ENCODE results near the gene FAM53B.

FAM53B gene

DNA sequence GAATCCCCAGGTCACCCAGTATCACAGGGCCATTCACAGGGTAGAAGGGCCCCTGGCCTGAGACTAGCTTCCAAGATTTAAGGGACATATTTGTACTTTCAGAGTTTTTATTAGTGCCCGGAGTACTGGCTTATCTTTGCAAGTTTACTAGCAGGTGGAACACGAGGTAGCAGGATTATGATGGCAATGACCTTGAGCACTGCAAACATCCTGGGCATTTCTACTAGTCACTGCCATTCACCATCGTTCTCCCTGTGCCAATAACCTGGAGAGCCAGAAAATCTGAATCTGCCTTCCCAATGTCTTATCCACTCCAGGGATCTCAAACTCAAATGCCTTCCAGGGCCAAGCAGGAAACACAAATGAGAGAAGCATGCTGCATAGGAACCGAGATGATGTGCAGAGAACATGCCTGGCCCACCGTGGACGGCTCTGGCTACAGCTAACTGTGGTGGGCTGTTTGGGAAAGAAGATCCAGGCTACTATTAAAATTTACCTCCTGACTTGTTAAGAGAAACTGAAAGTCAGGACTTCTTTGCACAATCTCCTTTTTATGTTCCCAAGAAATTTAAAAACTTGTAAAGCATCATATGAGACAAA is 16.7 kb downstream of the FAM53B start:
- peak; percentile 6 for DNase-seq (ENCODE audit: low spot score)

GRCh38 chr10:124725791-124726190 is 18.4 kb downstream of the FAM53B start:
- no peak for DNase-seq (ENCODE audit: low spot score)

DNA sequence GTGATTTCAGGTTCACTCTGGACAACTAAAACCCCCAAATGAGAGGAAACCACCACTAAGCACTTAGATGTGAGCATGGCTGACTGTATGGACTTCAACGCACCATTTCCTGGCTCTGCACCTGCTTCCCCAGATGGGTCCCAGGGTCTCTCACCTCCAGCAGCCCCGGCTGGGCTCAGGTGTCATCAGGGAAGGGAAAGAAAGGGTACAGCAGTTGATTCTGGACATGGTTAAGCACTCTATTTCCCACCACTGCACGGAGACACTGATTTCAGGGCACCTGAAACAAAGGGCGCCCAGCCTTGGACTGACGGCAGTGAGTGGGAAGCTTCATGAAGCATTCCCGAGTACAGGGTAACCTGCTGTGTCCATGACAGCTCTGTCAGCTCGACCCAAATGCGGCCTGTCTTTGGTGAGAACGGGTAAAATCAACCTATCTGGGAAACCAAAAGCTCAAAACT is 19.0 kb downstream of the FAM53B start:
- no peak for DNase-seq (ENCODE audit: low spot score)

- no peak for DNase-seq (ENCODE audit: low spot score)
These were observed 19.7 kb downstream of the FAM53B start for GRCh38 chr10:124724279-124725027.

DNA sequence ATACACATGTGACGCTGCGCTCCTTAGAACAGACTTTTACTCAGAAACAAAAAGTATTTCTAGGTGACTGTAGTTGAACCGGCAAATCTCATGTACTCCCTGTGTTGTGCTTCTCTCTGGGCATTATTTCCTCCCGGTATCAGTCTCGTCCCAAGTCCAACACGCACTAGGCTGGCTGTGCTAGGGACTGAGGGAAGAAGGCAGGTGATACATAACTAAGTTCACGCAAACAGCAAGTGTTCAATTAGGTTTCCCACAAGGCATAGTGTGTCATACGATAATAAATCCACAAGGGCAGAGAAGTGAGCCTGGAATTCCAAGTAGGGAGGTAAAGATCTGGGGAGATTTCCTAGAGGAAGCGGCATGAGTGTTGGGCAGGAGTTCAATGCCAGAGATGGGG is 20.4 kb downstream of the FAM53B start:
- no peak for DNase-seq (ENCODE audit: low spot score)

DNA sequence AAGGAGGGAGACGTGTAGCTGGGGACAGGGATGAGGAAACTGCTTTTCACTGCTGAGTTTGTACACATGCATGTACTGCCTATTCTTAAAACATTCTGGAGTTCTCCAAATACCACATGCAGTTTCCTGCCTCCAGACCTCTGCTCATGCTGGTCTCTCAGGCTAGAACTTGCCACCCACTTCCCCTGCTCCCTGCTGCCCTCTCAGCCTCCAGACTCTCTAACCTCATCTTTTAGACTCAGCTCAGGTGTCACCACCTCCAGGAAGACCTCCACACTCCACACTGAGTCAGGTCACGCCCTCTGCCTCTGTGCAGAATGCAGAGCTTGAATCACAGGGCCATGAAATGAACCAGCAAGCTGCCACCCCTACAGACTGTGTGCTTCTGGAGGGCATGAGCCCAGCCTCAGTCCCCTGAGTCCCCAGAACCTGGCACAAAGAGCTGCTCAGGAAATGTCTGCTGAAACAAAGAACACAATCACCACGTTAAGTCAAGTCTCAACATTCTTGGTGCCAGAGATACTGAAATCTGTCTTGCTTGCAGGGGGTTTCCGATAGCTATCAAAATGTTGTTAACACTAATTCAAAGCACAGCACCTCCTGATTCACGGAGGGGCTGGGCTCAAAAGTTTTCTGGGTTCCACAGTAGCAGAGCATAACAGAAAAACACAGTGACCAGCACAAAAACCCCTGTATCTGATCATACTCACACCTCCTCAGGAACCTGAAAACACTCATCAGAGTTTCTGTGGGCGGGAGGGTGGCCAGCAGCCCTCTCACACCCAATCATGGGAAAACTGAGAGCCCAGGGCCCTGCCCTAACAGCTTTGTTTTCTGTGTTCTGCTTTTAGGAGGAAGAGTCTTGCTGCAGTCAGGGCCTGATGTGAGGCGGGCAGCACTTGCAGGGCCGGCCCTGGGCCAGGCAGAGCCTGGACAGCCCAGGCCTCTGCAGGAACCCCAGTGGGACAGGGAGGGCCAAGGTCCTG is 21.1 kb downstream of the FAM53B start:
- no peak for DNase-seq (ENCODE audit: low spot score)

GRCh38 chr10:124721330-124722045 is 22.7 kb downstream of the FAM53B start:
- no peak for DNase-seq (ENCODE audit: low spot score)

GRCh38 chr10:124719213-124719851 is 24.8 kb downstream of the FAM53B start:
- no peak for DNase-seq (ENCODE audit: low spot score)

- no peak for DNase-seq (ENCODE audit: low spot score)
These were observed 26.1 kb downstream of the FAM53B start for GRCh38 chr10:124717911-124718741.

DNA sequence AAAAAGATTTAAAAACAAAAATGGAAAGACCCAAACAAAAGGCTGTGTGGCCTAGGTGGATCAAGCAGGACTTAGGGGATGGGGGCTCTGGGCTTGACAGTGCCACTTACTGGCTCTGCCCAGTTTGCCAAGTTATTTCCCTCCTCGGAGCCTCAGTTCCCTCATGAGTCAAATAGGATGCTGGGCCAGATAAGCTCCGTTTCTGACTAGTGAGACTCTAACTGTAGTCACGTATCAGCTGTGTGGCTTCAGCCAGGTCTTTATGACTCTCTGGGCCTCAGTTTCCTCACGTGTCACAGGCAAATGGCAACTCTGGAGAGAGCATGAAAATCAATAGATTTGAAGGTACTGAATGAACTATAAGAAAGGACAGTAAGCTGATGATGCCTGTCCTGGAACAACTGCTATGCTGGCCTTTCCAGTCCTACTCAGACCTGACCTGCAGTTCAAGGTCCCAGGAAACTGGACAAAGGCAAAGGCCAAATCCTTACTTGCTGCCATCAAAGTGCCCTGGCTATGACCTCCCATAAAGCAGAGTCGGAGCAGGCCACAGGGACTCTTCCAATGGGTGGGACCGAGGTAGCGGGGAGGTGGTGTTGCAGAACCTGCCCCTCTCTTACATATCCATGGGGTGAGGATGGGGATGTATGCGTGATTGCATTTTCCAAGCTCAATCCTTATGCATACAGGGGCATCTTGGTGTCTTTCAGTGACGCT is 27.0 kb downstream of the FAM53B start:
- no peak for DNase-seq (ENCODE audit: low spot score)

GRCh38 chr10:124716369-124716768 is 27.8 kb downstream of the FAM53B start:
- no peak for DNase-seq (ENCODE audit: low spot score)

DNA sequence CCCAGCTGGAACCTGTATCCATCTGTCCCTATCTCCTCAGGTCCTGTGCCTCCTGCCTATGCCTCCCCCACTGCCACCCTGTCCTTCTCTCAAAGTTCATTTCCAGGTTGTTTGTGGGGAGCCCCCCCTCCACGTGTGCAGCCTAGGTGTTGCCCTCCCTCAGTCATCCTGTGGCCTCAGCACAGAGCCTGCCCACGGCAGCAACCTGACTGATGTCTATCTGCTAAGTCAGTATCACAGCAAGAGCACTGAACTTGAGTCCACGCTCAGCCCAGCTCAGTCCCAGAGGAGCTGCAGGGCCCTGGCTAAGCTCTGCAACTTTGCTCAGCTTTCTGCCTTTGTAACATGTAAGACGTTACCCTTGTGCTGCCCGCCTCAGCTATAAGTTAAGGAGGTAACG is 28.7 kb downstream of the FAM53B start:
- no peak for DNase-seq (ENCODE audit: low spot score)

- no peak for DNase-seq (ENCODE audit: low spot score)
These were observed 30.4 kb downstream of the FAM53B start for GRCh38 chr10:124713679-124714255.

DNA sequence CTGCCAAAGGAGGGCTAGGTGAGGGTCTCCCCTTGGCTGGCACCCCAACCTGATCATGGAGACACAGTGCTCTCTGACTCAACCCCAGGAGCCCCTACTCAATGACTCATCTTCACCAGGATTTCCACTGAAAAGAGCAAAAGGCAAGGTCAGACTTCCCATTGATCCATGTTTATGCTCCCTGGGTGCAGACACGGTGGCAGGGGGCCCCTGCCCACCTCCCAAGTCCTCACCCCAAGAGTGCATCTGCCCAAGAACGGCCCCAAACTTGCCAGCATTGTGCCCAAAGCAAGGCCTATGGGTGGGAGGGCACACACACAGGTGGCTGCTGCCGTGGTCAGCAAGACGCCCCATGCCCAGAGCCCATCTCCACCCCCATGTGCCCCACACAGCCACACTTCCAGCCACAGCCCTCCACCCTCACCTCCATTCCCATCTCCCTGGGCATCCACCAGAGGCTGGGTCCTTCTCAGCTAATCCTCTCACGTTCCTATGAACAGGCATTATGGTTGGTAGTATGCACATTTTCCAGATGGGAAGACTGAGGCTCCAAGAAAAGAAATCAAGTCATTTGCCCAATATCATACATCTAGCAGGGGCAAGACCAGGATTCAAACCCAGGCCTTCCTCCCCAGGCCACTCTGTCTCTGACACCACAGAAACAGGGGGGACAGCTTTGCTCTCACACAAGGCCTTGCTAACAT is 31.3 kb downstream of the FAM53B start:
- DNase-seq (ENCODE audit: low spot score): no peak

DNA sequence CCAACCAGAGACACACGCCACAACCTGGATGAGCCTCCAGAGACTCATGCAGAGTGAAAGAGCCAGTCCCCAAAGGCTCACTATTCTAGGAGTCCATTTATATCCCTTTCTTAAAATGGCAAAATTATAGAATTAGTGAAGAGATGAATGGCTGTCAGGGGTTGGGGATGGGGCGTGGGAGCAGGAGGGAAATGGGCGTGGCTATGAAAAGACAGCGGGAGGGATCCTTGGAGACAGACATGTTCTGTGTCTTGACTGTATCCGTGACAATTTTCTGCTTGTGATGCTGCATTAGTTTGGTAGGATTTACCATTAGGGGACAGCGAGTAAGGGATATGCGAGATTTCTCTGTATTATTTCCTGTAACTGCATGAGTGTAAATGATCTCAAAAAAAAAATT is 33.0 kb downstream of the FAM53B start:
- DNase-seq (ENCODE audit: low spot score): no peak

- no peak for DNase-seq (ENCODE audit: low spot score)
These were observed 33.8 kb downstream of the FAM53B start for GRCh38 chr10:124710266-124710881.

- DNase-seq (ENCODE audit: low spot score): no peak
These were observed 34.3 kb downstream of the FAM53B start for GRCh38 chr10:124709861-124710260.

- no peak for DNase-seq (ENCODE audit: low spot score)
These were observed 35.2 kb downstream of the FAM53B start for GRCh38 chr10:124708922-124709520.

All from left forelimb (tissue), 1 donor.